NCI-H146 (cell line): ENCODE results near the gene DENND6A.
"Not testable (repeated sequence)": the region's sequence is repeated elsewhere in the genome, so short reads cannot be mapped to it uniquely, and the experiment has no call there.

Experiments
- DNase-seq: peaks from one replicate; lab custom pipeline; 2025; lab: John Stamatoyannopoulos, UW

The DENND6A gene

GRCh38 chr3:57694146-57694545 is 1.3 kb upstream of the DENND6A start:
- DNase-seq: no peak

GRCh38 chr3:57692133-57692395 is 813 bp downstream of the DENND6A start:
- not testable (repeated sequence) for DNase-seq

- DNase-seq: no peak
Measured at GRCh38 chr3:57691411-57692132, 1.3 kb downstream of the DENND6A start.

- DNase-seq: no peak
Measured at GRCh38 chr3:57689367-57690053, 3.4 kb downstream of the DENND6A start.

- no peak for DNase-seq
Measured at GRCh38 chr3:57688291-57688690, 4.6 kb downstream of the DENND6A start.

GRCh38 chr3:57683286-57683685 is 9.6 kb downstream of the DENND6A start:
- no peak for DNase-seq

GRCh38 chr3:57682284-57682683 is 10.6 kb downstream of the DENND6A start:
- DNase-seq: no peak

GRCh38 chr3:57681691-57682090 is 11.2 kb downstream of the DENND6A start:
- DNase-seq: no peak

- DNase-seq: no peak
Measured at GRCh38 chr3:57680046-57680445, 12.8 kb downstream of the DENND6A start.

- DNase-seq: peak; percentile 5
Measured at GRCh38 chr3:57675530-57675929, 17.3 kb downstream of the DENND6A start.

- no peak for DNase-seq
Measured at GRCh38 chr3:57673156-57673555, 19.7 kb downstream of the DENND6A start.

GRCh38 chr3:57670543-57670942 is 22.3 kb downstream of the DENND6A start:
- no peak for DNase-seq

- DNase-seq: no peak
Measured at GRCh38 chr3:57661404-57661803, 31.5 kb downstream of the DENND6A start.

GRCh38 chr3:57659806-57660439 is 33.0 kb downstream of the DENND6A start:
- DNase-seq: no peak

GRCh38 chr3:57659004-57659673 is 33.7 kb downstream of the DENND6A start:
- DNase-seq: no peak

- DNase-seq: no peak
Measured at GRCh38 chr3:57658536-57658935, 34.3 kb downstream of the DENND6A start.

- DNase-seq: no peak
Measured at GRCh38 chr3:57655727-57656126, 37.1 kb downstream of the DENND6A start.

- DNase-seq: no peak
Measured at GRCh38 chr3:57654267-57654666, 38.6 kb downstream of the DENND6A start.

GRCh38 chr3:57652203-57652602 is 40.7 kb downstream of the DENND6A start:
- DNase-seq: no peak

GRCh38 chr3:57647292-57647940 is 45.5 kb downstream of the DENND6A start:
- DNase-seq: no peak

GRCh38 chr3:57646723-57647122 is 46.2 kb downstream of the DENND6A start:
- DNase-seq: no peak

- DNase-seq: no peak
Measured at GRCh38 chr3:57644740-57645139, 48.1 kb downstream of the DENND6A start.
